NCI-H524 (cell line): ENCODE data around the gene TRAPPC12.
"Not testable (repeated sequence)": the region's sequence is repeated elsewhere in the genome, so short reads cannot be mapped to it uniquely, and the experiment has no call there.

Experiments used
- DNase-seq, 2 experiments: peaks; one replicate each; lab custom pipeline; 2025; lab: John Stamatoyannopoulos, UW

Gene TRAPPC12

GRCh38 chr2:3454005-3454404, 74.5 kb downstream of the TRAPPC12 start:
- not testable (repeated sequence) for DNase-seq

- no peak for DNase-seq
Measured at GRCh38 chr2:3454802-3455201, 75.3 kb downstream of the TRAPPC12 start.

- no peak for DNase-seq
Measured at GRCh38 chr2:3456125-3456524, 76.6 kb downstream of the TRAPPC12 start.

- DNase-seq, result no peak
Measured at GRCh38 chr2:3457524-3458395, 78.3 kb downstream of the TRAPPC12 start.

- DNase-seq, result no peak
Measured at GRCh38 chr2:3458396-3459184, 79.1 kb downstream of the TRAPPC12 start.

GRCh38 chr2:3459185-3460015, 79.9 kb downstream of the TRAPPC12 start:
- no peak for DNase-seq

GRCh38 chr2:3460156-3460555, 80.7 kb downstream of the TRAPPC12 start:
- DNase-seq, result no peak

GRCh38 chr2:3460831-3461800, 81.6 kb downstream of the TRAPPC12 start:
- no peak for DNase-seq

GRCh38 chr2:3461801-3462492, 82.5 kb downstream of the TRAPPC12 start:
- peak; percentile 16 to 58 for DNase-seq

GRCh38 chr2:3462493-3463104, 83.1 kb downstream of the TRAPPC12 start:
- DNase-seq, result no peak

GRCh38 chr2:3463186-3463835, 83.8 kb downstream of the TRAPPC12 start:
- no peak for DNase-seq

- no peak for DNase-seq
Measured at GRCh38 chr2:3463944-3464343, 84.5 kb downstream of the TRAPPC12 start.

- no peak for DNase-seq
Measured at GRCh38 chr2:3464401-3465005, 85.0 kb downstream of the TRAPPC12 start.

- DNase-seq, result no peak
Measured at GRCh38 chr2:3465328-3465727, 85.8 kb downstream of the TRAPPC12 start.

- DNase-seq, result no peak
Measured at GRCh38 chr2:3465844-3466481, 86.5 kb downstream of the TRAPPC12 start.

- DNase-seq, result no peak
Measured at GRCh38 chr2:3466482-3466863, 87.0 kb downstream of the TRAPPC12 start.

GRCh38 chr2:3466966-3467365, 87.5 kb downstream of the TRAPPC12 start:
- no peak for DNase-seq

- DNase-seq, result no peak
Measured at GRCh38 chr2:3467654-3468053, 88.2 kb downstream of the TRAPPC12 start.
